ENCODE results near the gene SLC15A3.

Gene SLC15A3

DNA sequence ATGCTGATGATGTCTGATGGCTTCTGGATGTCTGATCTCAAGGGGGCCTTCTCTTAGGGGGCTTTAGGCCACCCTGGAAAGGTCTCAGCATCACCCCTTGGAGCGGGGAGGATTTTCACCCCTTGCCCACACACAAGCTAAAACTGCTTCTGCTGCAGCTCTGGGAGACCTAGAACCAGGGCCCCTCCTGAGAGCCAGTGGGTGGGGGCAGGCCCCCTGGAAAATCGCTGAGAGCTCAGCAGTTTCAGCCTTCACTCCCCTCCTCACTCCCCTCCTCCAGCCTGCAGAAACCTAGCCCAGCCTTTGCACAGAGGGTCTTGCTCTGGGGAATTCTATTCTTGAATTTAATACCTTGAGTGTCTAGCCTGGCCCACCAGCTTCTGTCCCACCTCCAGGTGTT is 36.7 kb upstream of the SLC15A3 start:
- no peak for ATAC-seq
- TF ChIP-seq, protein P1, sequence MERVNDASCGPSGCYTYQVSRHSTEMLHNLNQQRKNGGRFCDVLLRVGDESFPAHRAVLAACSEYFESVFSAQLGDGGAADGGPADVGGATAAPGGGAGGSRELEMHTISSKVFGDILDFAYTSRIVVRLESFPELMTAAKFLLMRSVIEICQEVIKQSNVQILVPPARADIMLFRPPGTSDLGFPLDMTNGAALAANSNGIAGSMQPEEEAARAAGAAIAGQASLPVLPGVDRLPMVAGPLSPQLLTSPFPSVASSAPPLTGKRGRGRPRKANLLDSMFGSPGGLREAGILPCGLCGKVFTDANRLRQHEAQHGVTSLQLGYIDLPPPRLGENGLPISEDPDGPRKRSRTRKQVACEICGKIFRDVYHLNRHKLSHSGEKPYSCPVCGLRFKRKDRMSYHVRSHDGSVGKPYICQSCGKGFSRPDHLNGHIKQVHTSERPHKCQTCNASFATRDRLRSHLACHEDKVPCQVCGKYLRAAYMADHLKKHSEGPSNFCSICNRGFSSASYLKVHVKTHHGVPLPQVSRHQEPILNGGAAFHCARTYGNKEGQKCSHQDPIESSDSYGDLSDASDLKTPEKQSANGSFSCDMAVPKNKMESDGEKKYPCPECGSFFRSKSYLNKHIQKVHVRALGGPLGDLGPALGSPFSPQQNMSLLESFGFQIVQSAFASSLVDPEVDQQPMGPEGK (CRISPR knock-in tag; IDR thresholded peaks at IDR 0.05; ENCODE audit: borderline replicate concordance), result no peak
- TF ChIP-seq OSR1 (CRISPR knock-in tag; IDR thresholded peaks at IDR 0.05) (no peak), ZFP3 (CRISPR knock-in tag; IDR thresholded peaks at IDR 0.05) (no peak), ZC3H10 (CRISPR knock-in tag; IDR thresholded peaks at IDR 0.05) (no peak), TOX (CRISPR knock-in tag; IDR thresholded peaks at IDR 0.05; ENCODE audit: borderline replicate concordance) (no peak), ZFP30 (CRISPR knock-in tag; IDR thresholded peaks at IDR 0.05) (no peak), CSDC2 (CRISPR knock-in tag; IDR thresholded peaks at IDR 0.05) (no peak), ESRRG (CRISPR knock-in tag; IDR thresholded peaks at IDR 0.05) (no peak), GLIS3 (CRISPR knock-in tag; IDR thresholded peaks at IDR 0.05) (no peak), ISL1 (CRISPR knock-in tag; IDR thresholded peaks at IDR 0.05) (no peak), PPARA (CRISPR knock-in tag; IDR thresholded peaks at IDR 0.05; ENCODE audit: borderline replicate concordance) (no peak)
- TF ChIP-seq, protein P2, sequence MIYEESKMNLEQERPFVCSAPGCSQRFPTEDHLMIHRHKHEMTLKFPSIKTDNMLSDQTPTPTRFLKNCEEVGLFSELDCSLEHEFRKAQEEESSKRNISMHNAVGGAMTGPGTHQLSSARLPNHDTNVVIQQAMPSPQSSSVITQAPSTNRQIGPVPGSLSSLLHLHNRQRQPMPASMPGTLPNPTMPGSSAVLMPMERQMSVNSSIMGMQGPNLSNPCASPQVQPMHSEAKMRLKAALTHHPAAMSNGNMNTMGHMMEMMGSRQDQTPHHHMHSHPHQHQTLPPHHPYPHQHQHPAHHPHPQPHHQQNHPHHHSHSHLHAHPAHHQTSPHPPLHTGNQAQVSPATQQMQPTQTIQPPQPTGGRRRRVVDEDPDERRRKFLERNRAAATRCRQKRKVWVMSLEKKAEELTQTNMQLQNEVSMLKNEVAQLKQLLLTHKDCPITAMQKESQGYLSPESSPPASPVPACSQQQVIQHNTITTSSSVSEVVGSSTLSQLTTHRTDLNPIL (CRISPR knock-in tag; IDR thresholded peaks at IDR 0.05; ENCODE audit: low read depth), result no peak
- TF ChIP-seq, protein P3, sequence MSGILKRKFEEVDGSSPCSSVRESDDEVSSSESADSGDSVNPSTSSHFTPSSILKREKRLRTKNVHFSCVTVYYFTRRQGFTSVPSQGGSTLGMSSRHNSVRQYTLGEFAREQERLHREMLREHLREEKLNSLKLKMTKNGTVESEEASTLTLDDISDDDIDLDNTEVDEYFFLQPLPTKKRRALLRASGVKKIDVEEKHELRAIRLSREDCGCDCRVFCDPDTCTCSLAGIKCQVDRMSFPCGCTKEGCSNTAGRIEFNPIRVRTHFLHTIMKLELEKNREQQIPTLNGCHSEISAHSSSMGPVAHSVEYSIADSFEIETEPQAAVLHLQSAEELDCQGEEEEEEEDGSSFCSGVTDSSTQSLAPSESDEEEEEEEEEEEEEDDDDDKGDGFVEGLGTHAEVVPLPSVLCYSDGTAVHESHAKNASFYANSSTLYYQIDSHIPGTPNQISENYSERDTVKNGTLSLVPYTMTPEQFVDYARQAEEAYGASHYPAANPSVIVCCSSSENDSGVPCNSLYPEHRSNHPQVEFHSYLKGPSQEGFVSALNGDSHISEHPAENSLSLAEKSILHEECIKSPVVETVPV (CRISPR knock-in tag; IDR thresholded peaks at IDR 0.05), result no peak

DNA sequence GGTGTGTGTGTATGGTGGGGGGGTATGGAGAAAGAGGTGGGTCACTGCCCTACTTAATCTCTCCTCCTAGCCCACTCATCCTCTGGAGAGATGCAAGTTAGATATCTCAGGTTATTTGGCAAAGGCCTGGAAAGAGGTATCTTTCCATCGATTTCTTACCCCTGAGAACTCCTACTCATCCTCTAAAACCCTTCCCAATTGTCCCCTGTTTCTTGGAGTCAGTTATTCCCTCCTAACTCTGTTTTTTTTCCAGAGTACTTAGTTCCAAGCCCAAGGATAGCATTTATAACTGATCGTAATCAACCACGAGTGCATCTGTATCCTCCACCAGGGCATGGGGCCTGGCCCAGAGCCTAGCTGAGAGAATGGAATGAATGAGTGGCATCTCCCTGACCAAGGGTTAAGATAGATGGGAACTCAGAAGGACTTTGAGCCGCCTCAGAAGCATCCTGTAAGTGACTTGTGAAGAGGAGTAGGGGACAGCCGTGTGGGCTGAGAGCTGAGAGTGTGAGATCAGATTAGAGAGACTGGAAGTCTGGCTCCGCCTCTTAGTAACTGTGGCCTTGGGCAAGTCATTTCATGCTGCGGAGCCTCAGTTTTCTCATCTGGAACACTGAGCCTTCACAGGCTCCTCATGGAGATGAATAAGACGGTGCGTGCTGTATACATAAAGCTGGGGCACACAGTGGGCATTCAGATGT is 35.8 kb upstream of the SLC15A3 start:
- peak; percentile 93 for TF ChIP-seq ZFP3 (CRISPR knock-in tag; IDR thresholded peaks at IDR 0.05)
- no peak for TF ChIP-seq ESRRG (CRISPR knock-in tag; IDR thresholded peaks at IDR 0.05)
- TF ChIP-seq, protein P3 (CRISPR knock-in tag; IDR thresholded peaks at IDR 0.05), result no peak
- no peak for ATAC-seq

DNA sequence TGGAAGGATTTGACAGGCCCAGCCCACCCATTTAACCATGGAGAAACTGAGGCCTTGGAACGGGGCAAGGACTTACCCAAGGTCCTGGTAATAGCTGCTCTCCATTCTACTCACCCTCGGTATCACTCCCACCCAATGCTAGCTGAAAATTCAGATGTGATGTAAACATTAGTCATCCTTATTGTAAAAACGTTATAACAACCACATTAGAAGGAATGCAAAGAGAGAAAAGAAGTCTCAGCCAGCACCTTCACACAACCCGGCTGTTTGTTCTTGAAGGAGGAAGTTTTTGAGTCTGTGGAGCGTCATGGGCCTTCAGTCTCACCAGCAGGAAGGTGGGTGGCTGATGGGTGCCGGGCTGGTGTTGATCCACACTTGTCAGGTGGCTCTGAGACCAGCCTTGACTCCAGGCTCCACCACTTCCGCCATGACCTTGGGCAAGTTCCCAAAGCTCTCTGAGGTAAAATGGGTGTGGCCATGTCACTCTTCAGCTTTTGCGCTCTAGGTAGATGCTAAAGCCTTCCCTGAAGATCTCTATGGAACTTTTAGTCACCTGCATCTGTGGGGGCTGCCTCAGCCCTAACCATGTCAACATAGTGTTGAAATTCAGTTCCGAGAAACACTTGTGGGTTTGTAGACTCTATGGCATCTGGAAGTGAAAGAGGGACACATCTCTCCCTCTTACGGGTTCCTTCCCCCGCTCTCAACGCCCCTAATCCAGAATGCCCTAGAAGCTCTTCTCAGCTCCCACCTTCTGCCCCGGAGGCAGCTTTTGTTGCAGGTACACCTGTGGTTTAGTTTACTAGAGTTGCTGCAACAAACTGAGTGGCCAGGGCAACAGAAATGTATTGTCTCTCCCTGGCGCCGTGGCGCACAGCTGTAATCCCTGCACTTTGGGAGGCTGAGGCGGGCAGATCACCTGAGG is 34.3 kb upstream of the SLC15A3 start:
- TF ChIP-seq, protein P4, sequence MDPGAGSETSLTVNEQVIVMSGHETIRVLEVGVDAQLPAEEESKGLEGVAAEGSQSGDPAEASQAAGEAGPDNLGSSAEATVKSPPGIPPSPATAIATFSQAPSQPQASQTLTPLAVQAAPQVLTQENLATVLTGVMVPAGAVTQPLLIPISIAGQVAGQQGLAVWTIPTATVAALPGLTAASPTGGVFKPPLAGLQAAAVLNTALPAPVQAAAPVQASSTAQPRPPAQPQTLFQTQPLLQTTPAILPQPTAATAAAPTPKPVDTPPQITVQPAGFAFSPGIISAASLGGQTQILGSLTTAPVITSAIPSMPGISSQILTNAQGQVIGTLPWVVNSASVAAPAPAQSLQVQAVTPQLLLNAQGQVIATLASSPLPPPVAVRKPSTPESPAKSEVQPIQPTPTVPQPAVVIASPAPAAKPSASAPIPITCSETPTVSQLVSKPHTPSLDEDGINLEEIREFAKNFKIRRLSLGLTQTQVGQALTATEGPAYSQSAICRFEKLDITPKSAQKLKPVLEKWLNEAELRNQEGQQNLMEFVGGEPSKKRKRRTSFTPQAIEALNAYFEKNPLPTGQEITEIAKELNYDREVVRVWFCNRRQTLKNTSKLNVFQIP (CRISPR knock-in tag; IDR thresholded peaks at IDR 0.05; ENCODE audit: borderline replicate concordance, low read depth), result no peak
- ATAC-seq, result no peak

DNA sequence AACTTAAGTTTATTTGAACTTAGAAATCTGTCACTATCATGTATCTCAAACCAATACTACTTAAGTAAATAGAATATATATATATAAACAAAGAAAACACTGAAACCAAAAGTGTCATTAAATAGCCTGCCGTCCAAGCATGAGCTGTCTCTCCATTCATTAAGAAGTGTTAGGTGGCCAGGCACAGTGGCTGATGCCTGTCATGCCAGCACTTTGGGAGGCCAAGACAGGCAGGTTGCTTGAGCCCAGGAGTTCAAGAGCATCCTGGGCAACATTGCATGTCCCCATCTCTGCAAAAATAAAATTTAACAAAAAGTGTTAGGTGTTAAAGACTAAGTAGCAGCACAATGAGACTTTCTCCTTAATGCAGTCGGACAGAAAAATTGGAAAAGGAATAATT is 33.5 kb upstream of the SLC15A3 start:
- TF ChIP-seq OSR1 (CRISPR knock-in tag; IDR thresholded peaks at IDR 0.05) (no peak), ZFP3 (CRISPR knock-in tag; IDR thresholded peaks at IDR 0.05) (no peak), ZNF8 (CRISPR knock-in tag; IDR thresholded peaks at IDR 0.05) (no peak), TOX (CRISPR knock-in tag; IDR thresholded peaks at IDR 0.05; ENCODE audit: borderline replicate concordance) (no peak), ZC3H10 (CRISPR knock-in tag; IDR thresholded peaks at IDR 0.05) (no peak), ISL1 (CRISPR knock-in tag; IDR thresholded peaks at IDR 0.05) (no peak)
- TF ChIP-seq, protein P4 (CRISPR knock-in tag; IDR thresholded peaks at IDR 0.05; ENCODE audit: borderline replicate concordance, low read depth), result no peak
- TF ChIP-seq, protein P5, sequence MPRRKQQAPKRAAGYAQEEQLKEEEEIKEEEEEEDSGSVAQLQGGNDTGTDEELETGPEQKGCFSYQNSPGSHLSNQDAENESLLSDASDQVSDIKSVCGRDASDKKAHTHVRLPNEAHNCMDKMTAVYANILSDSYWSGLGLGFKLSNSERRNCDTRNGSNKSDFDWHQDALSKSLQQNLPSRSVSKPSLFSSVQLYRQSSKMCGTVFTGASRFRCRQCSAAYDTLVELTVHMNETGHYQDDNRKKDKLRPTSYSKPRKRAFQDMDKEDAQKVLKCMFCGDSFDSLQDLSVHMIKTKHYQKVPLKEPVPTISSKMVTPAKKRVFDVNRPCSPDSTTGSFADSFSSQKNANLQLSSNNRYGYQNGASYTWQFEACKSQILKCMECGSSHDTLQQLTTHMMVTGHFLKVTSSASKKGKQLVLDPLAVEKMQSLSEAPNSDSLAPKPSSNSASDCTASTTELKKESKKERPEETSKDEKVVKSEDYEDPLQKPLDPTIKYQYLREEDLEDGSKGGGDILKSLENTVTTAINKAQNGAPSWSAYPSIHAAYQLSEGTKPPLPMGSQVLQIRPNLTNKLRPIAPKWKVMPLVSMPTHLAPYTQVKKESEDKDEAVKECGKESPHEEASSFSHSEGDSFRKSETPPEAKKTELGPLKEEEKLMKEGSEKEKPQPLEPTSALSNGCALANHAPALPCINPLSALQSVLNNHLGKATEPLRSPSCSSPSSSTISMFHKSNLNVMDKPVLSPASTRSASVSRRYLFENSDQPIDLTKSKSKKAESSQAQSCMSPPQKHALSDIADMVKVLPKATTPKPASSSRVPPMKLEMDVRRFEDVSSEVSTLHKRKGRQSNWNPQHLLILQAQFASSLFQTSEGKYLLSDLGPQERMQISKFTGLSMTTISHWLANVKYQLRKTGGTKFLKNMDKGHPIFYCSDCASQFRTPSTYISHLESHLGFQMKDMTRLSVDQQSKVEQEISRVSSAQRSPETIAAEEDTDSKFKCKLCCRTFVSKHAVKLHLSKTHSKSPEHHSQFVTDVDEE (CRISPR knock-in tag; IDR thresholded peaks at IDR 0.05), result no peak
- TF ChIP-seq, protein P2 (CRISPR knock-in tag; IDR thresholded peaks at IDR 0.05; ENCODE audit: low read depth), result no peak
- no peak for ATAC-seq
